H1 (cell line): ENCODE results near the gene PINLYP. TPM values are rescaled to one million over a fixed set of nuclear protein-coding genes. Genes with fewer than 3 reads are reported as not detected.

ENCODE experiments used
- CTCF ChIA-PET: fragments of 300-600 bp; sonication (Branson Sonifier 250); formaldehyde crosslinking; loops from one replicate; lab custom pipeline; 2021; ENCODE audit not compliant: partially characterized antibody; lab: Charles Lee
- POLR2A ChIA-PET: fragments of 300-600 bp; sonication (Branson Sonifier 250); formaldehyde crosslinking; loops from one replicate; lab custom pipeline; 2021; ENCODE audit warnings: inconsistent platforms; ENCODE audit not compliant: partially characterized antibody; lab: Charles Lee
- DNase-seq, 2 experiments: peaks; one replicate each; pipeline versions ENCODE4 v3.0.0 to v3.0.0-alpha.2; 2010 to 2022; ENCODE audit warnings: low spot score in 2 of 2, low read depth in 1 of 2, mixed read lengths in 1 of 2
- FAIRE-seq: peaks from 2 replicates; lab custom pipeline; 2011; peaks lifted over from hg19 to GRCh38; lab: Jason Lieb, UNC
- H2AFZ ChIP-seq: 2 replicates; pipeline ENCODE4 v1.8.1; 2012; ENCODE audit warnings: low read length, inconsistent platforms
- H2AK5ac ChIP-seq: 2 replicates; pipeline ENCODE4 v1.6.1; 2013; ENCODE audit warnings: low read depth, low read length
- H2BK120ac ChIP-seq: replicated peaks from 2 replicates; pipeline ENCODE3; 2013; ENCODE audit warnings: low read depth, low read length, inconsistent platforms
- H2BK12ac ChIP-seq: 2 replicates; pipeline ENCODE4 v1.6.1; 2013; ENCODE audit warnings: low read depth, low read length
- H2BK15ac ChIP-seq: 2 replicates; pipeline ENCODE4 v1.6.1; 2013; ENCODE audit warnings: low read length
- H2BK20ac ChIP-seq: 2 replicates; pipeline ENCODE4 v1.6.1; 2013; ENCODE audit warnings: low read length
- H2BK5ac ChIP-seq: 2 replicates; pipeline ENCODE4 v1.6.1; 2013; ENCODE audit warnings: low read depth, low read length
- H3K14ac ChIP-seq: 2 replicates; pipeline ENCODE4 v1.6.1; 2013; ENCODE audit warnings: inconsistent platforms; ENCODE audit not compliant: insufficient read length
- H3K18ac ChIP-seq: 2 replicates; pipeline ENCODE4 v1.6.1; 2013; ENCODE audit warnings: low read length; ENCODE audit errors: extremely low read depth
- H3K23ac ChIP-seq: 2 replicates; pipeline ENCODE4 v1.6.1; 2013; ENCODE audit warnings: inconsistent platforms; ENCODE audit not compliant: insufficient read length
- H3K23me2 ChIP-seq: 2 replicates; pipeline ENCODE4 v1.6.1; 2013; ENCODE audit warnings: low read depth, low read length
- H3K27ac ChIP-seq: 2 replicates; pipeline ENCODE4 v1.6.1; 2011; ENCODE audit warnings: low read depth, low read length, inconsistent platforms
- H3K27me3 ChIP-seq, 4 experiments: replicated peaks in 1 of 4; 1 replicate in 1 of 4; 2 replicates in 3 of 4; pipeline versions ENCODE4 v1.6.1 to v1.8.1; 2011 to 2013; ENCODE audit warnings: low read length in 3 of 4, mild to moderate bottlenecking in 3 of 4, inconsistent platforms in 2 of 4, mixed read lengths in 2 of 4, moderate library complexity in 1 of 4; ENCODE audit not compliant: control insufficient read depth in 3 of 4, insufficient read depth in 3 of 4; ENCODE audit errors: extremely low read depth in 1 of 4
- H3K36me3 ChIP-seq, 4 experiments: 2 replicates each; pipeline versions ENCODE4 v1.6.1 to v1.8.1; 2011 to 2013; ENCODE audit warnings: mild to moderate bottlenecking in 4 of 4, low read length in 3 of 4, moderate library complexity in 2 of 4, control low read depth in 1 of 4, inconsistent platforms in 1 of 4; ENCODE audit not compliant: insufficient read depth in 4 of 4, control insufficient read depth in 2 of 4
- H3K4ac ChIP-seq: replicated peaks from 2 replicates; pipeline ENCODE3; 2013; ENCODE audit warnings: low read length, low read depth, mixed read lengths, inconsistent platforms; ENCODE audit not compliant: insufficient read length
- H3K4me1 ChIP-seq, 4 experiments: replicated peaks in 1 of 4; 1 replicate in 1 of 4; 2 replicates in 3 of 4; pipeline versions ENCODE4 v1.6.1 to v1.8.1; 2011 to 2013; ENCODE audit warnings: low read length in 3 of 4, inconsistent platforms in 2 of 4, mixed read lengths in 1 of 4; ENCODE audit not compliant: insufficient read depth in 4 of 4, control insufficient read depth in 3 of 4
- H3K4me2 ChIP-seq, 2 experiments: 2 replicates each; pipeline versions ENCODE4 v1.6.1 to v1.8.1; 2011 to 2013; ENCODE audit warnings: low read depth in 2 of 2, low read length in 2 of 2, control low read depth in 1 of 2, inconsistent platforms in 1 of 2, mild to moderate bottlenecking in 1 of 2; ENCODE audit not compliant: insufficient read depth in 1 of 2
- H3K4me3 ChIP-seq, 4 experiments: fragments of 200-600, 300-600 bp in 1 of 4; sonication (generic), shearing (Covaris generic), sonication (Bioruptor Twin) in 1 of 4; 2 replicates each; pipeline versions ENCODE4 v1.5.1 to v1.8.1; 2011 to 2016; ENCODE audit warnings: low read length in 4 of 4, low read depth in 3 of 4, control low read depth in 2 of 4, inconsistent platforms in 2 of 4, mild to moderate bottlenecking in 2 of 4, mixed read lengths in 1 of 4, moderate library complexity in 1 of 4; ENCODE audit not compliant: insufficient read depth in 2 of 4; ENCODE audit errors: extremely low read depth in 1 of 4
- H3K56ac ChIP-seq: replicated peaks from 2 replicates; pipeline ENCODE3; 2013; ENCODE audit warnings: low read depth, mild to moderate bottlenecking, mixed read lengths, low read length, inconsistent platforms; ENCODE audit not compliant: insufficient read length
- H3K79me1 ChIP-seq: 2 replicates; pipeline ENCODE4 v1.6.1; 2013; ENCODE audit warnings: low read depth, low read length, control low read depth
- H3K79me2 ChIP-seq, 2 experiments: 2 replicates each; pipeline versions ENCODE4 v1.6.1 to v1.8.1; 2012 to 2013; ENCODE audit warnings: low read length in 2 of 2, mild to moderate bottlenecking in 2 of 2, inconsistent platforms in 1 of 2; ENCODE audit not compliant: insufficient read depth in 2 of 2, control insufficient read depth in 1 of 2
- H3K9ac ChIP-seq, 4 experiments: replicated peaks in 1 of 4; 1 replicate in 1 of 4; 2 replicates in 3 of 4; pipeline versions ENCODE4 v1.6.1 to v1.8.1; 2011 to 2013; ENCODE audit warnings: low read depth in 3 of 4, low read length in 3 of 4, control low read depth in 2 of 4, mild to moderate bottlenecking in 2 of 4, moderate library complexity in 2 of 4, inconsistent platforms in 1 of 4; ENCODE audit errors: extremely low read depth in 1 of 4
- H3K9me3 ChIP-seq, 2 experiments: 2 replicates each; pipeline versions ENCODE4 v1.6.1 to v1.8.1; 2012 to 2013; ENCODE audit warnings: mild to moderate bottlenecking in 2 of 2, moderate library complexity in 2 of 2, control low read depth in 1 of 2, inconsistent platforms in 1 of 2, low read depth in 1 of 2, low read length in 1 of 2, mixed read lengths in 1 of 2; ENCODE audit not compliant: insufficient read depth in 2 of 2
- H4K20me1 ChIP-seq, 2 experiments: replicated peaks in 1 of 2; 2 replicates each; pipeline versions ENCODE3 to v1.8.1; 2011 to 2013; ENCODE audit warnings: inconsistent platforms in 2 of 2, low read length in 2 of 2, mild to moderate bottlenecking in 1 of 2; ENCODE audit not compliant: insufficient read depth in 2 of 2, control insufficient read depth in 1 of 2
- H4K5ac ChIP-seq: 2 replicates; pipeline ENCODE4 v1.6.1; 2013; ENCODE audit warnings: low read length, low read depth, mixed read lengths, inconsistent platforms; ENCODE audit not compliant: insufficient read length
- H4K8ac ChIP-seq: 2 replicates; pipeline ENCODE4 v1.8.0; 2013; ENCODE audit warnings: mild to moderate bottlenecking, moderate library complexity, low read length, inconsistent platforms; ENCODE audit not compliant: insufficient read depth; ENCODE audit errors: extremely low read depth
- H4K91ac ChIP-seq: replicated peaks from 2 replicates; pipeline ENCODE3; 2013; ENCODE audit warnings: low read length, mixed read lengths, inconsistent platforms; ENCODE audit not compliant: insufficient read length
- BACH1 ChIP-seq: IDR thresholded peaks from 2 replicates; pipeline ENCODE4 v1.6.1; 2012; ENCODE audit warnings: low read length, improper control_type of control experiment
- CEBPB ChIP-seq: IDR thresholded peaks from 2 replicates; pipeline ENCODE4 v1.6.1; 2012; ENCODE audit warnings: low read depth, low read length
- EGR1 ChIP-seq: IDR thresholded peaks from 2 replicates; pipeline ENCODE4 v1.6.1; 2011; ENCODE audit warnings: low read depth, low read length, borderline replicate concordance
- WGBS, 2 experiments: shearing (Covaris generic) in 1 of 2; methylation state at CpG; one replicate each; pipeline versions ENCODE4 v1.1.6 to v1.1.7; 2013 to 2015; ENCODE audit warnings: low lambda C conversion rate in 2 of 2, mixed read lengths in 2 of 2, inconsistent platforms in 1 of 2, low coverage in 1 of 2, missing lambda C conversion rate in 1 of 2; ENCODE audit not compliant: insufficient replicate concordance in 2 of 2, insufficient coverage in 1 of 2, insufficient read length in 1 of 2; ENCODE audit errors: extremely low coverage in 1 of 2, missing lambda C conversion rate in 1 of 2; 5-methylcytosine and 5-hydroxymethylcytosine counted together
- polyA plus RNA-seq, 7 experiments: library from polyadenylated mRNA; depleted of rRNA in 3 of 7; stranded (reverse) in 5 of 7; unstranded in 2 of 7; fragments of >200 nt in 5 of 7; fragments of 200-250 nt in 2 of 7; gene quantifications; 1 replicate in 5 of 7; 2 replicates in 1 of 7; 4 replicates in 1 of 7; pipeline versions ENCODE4 v1.2.1 to v1.2.3, GENCODE V29; 2011 to 2013; ENCODE audit warnings: missing spikeins in 2 of 7, mixed read lengths in 2 of 7
- total RNA-seq: library from RNA; stranded (reverse); fragmentation: NEBNext Ultra II Directional; extraction: Animal tissue kit (Norgen Biotek cat#: 25700); gene quantifications from 2 replicates; pipeline ENCODE4 v1.2.1, GENCODE V29; 2021

PINLYP gene
- total and polyA plus RNA-seq, 2 of the 8 experiments (the other 6 are each of a cell fraction or from before 2014, with no cell fraction given) = 7.5 to 31.3 TPM

- Histone ChIP-seq H2BK15ac (no peak overlapping the region), H3K18ac (no peak overlapping the region), H4K20me1 (no peaks in the 10 kb centered on the region), H3K27ac (no peak overlapping the region; the same call in 1 of the 2 replicates), H2BK12ac (no peak overlapping the region), H3K23ac (no peak overlapping the region), H3K27me3 (no peaks in the 10 kb centered on the region; a peak in 1 of 7 replicates), H3K79me2 (no peaks in the 10 kb centered on the region), H3K23me2 (no peaks in the 10 kb centered on the region), H3K9me3 (no peaks in the 10 kb centered on the region), H2BK120ac (no peak overlapping the region), H3K56ac (no peak overlapping the region), H3K4ac (no peak overlapping the region), H2AFZ (no peak overlapping the region), H3K4me1 (no peaks in the 10 kb centered on the region), H3K9ac (no peak overlapping the region), H3K79me1 (no peaks in the 10 kb centered on the region), H4K91ac (no peak overlapping the region), H3K14ac (no peak overlapping the region), H2AK5ac (no peak overlapping the region), H4K8ac (no peak overlapping the region), H2BK20ac (no peak overlapping the region), H4K5ac (no peak overlapping the region), H3K4me3 (no peak overlapping the region), H2BK5ac (no peak overlapping the region), H3K36me3 (peaks cover 10 to 41% (median 27%) of the 10 kb centered on the region in 4 experiments; a peak in 5 of 8 replicates), H3K4me2 (no peak overlapping the region)
- 89% methylated on average over 5 of the region's 5 CpGs; no CpG with 5 or more reads in 1 of the 2 experiments for WGBS, 2 experiments
- POLR2A ChIA-PET = interaction anchor here (1.3 to 1.6 kb wide), 3 partner anchors 9 to 51 kb away, joined by 4 to 5 read pairs (median 5); partner anchors contain the start of genes IRGQ and ZNF576
- DNase-seq (no peak), FAIRE-seq (no peak)
- TF ChIP-seq CEBPB = no peak
- TF ChIP-seq BACH1 = no peak
- TF ChIP-seq EGR1 = no peak
- CTCF ChIA-PET = interaction anchor here (1.4 to 8.0 kb wide), 3 partner anchors 9 to 81 kb away, joined by 3 to 62 read pairs (median 21); no protein-coding TSS in a partner anchor
Observed at GRCh38 chr19:43545276-43545675, 30.3 kb upstream of the PINLYP start.
